ENCODE data around the gene GNAQ. TPM values are rescaled to one million over a fixed set of nuclear protein-coding genes. Genes with fewer than 3 reads are reported as not detected.

The GNAQ gene
- total RNA-seq, 4 donors from 2014 or later: 18.1 to 35.1 (median 24.0) TPM

DNA sequence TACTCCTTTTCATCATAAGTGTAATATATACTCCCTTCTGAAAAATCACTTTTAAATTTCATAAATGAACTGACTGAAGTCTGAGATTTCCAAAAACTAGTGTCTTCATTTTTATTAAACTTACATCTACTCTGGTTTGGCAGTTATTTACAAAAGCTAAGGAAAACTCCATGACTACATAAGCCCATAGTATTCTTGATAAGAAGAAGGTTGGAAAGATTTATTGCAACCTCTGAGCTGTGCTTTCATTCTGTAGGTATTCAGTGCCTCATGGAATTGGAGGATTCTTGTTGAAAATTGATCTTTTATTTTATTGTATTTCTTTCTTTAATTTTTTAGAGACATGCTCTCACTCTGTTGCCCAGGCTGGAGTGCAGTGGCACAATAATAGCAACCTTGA, 41.7 kb downstream of the GNAQ start:
- peaks cover 0 to 32% (median 10%) of the 10 kb centered on the region in 3 donors for H3K4me1 ChIP-seq
- TF ChIP-seq, protein P1, sequence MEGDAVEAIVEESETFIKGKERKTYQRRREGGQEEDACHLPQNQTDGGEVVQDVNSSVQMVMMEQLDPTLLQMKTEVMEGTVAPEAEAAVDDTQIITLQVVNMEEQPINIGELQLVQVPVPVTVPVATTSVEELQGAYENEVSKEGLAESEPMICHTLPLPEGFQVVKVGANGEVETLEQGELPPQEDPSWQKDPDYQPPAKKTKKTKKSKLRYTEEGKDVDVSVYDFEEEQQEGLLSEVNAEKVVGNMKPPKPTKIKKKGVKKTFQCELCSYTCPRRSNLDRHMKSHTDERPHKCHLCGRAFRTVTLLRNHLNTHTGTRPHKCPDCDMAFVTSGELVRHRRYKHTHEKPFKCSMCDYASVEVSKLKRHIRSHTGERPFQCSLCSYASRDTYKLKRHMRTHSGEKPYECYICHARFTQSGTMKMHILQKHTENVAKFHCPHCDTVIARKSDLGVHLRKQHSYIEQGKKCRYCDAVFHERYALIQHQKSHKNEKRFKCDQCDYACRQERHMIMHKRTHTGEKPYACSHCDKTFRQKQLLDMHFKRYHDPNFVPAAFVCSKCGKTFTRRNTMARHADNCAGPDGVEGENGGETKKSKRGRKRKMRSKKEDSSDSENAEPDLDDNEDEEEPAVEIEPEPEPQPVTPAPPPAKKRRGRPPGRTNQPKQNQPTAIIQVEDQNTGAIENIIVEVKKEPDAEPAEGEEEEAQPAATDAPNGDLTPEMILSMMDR (IDR thresholded peaks at IDR 0.05): no peak
- TF ChIP-seq POLR2A (IDR thresholded peaks at IDR 0.05): no peak
- H3K36me3 ChIP-seq: peaks cover 0 to 5% (median 3%) of the 10 kb centered on the region in 3 donors
- intact Hi-C loops (cut with DNase I): no loop called here
- H3K27ac ChIP-seq: no peak overlapping the region
- H3K9me3 ChIP-seq: no peaks in the 10 kb centered on the region
- no peaks in the 10 kb centered on the region for H3K27me3 ChIP-seq
- DNase-seq: no peak
- H3K4me3 ChIP-seq: no peak overlapping the region

DNA sequence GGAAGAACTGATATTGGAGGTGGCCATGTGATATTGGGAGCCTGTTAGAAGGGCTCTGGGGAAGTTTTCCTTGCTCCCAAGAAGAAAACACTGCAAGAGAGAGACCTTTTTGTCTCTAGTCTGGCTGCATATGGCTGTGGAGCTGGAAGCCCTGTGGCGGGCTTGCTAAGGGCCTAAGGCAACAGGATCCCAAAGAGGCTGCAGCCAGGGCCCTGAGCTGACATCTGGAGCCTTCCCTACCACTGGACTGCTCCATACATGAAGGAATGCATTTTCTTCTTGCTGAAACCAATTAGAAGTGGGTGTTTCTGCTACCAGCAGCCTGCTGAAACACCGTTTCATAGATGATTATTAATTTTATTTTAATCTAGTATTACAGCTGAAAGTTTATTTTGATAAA, 42.2 kb downstream of the GNAQ start:
- H3K27ac ChIP-seq: no peak overlapping the region
- TF ChIP-seq, protein P1 (IDR thresholded peaks at IDR 0.05): no peak
- no peak for TF ChIP-seq POLR2A (IDR thresholded peaks at IDR 0.05)
- H3K27me3 ChIP-seq: no peaks in the 10 kb centered on the region
- no peak overlapping the region for H3K4me3 ChIP-seq
- 84 to 91% methylated on average over 2 of the region's 2 CpGs for WGBS, 2 donors
- DNase-seq: no peak
- intact Hi-C loops (cut with DNase I): no loop called here
- peaks cover 0 to 32% (median 10%) of the 10 kb centered on the region in 3 donors for H3K4me1 ChIP-seq
- H3K9me3 ChIP-seq: no peaks in the 10 kb centered on the region
- H3K36me3 ChIP-seq: peaks cover 0 to 5% (median 3%) of the 10 kb centered on the region in 3 donors

DNA sequence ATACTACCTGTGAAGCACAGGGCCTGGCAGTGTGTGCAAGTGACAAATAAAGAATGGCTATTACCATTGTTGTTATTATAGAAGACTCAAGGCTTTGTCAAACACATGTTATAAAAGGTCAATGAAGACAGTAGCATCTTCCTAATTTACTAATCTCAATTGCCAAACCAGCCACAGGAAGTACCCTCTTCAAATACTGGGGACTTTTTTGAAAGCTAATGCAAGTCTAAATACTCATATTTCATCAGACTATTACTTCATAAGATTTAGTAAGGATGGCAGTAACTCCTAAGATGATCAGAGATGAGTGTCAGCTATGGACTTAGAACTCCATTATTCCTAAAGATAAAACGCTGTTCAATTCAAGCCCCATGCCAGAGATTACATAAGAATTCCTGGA, 43.0 kb downstream of the GNAQ start:
- intact Hi-C loops (cut with DNase I): no loop called here
- WGBS, 2 donors: 30 to 44% methylated on average over 1 of the region's 1 CpG
- DNase-seq: no peak
- peaks cover 0 to 33% (median 10%) of the 10 kb centered on the region in 3 donors for H3K4me1 ChIP-seq
- no peaks in the 10 kb centered on the region for H3K9me3 ChIP-seq
- no peak for TF ChIP-seq POLR2A (IDR thresholded peaks at IDR 0.05)
- TF ChIP-seq, protein P1 (IDR thresholded peaks at IDR 0.05): no peak
- H3K36me3 ChIP-seq: peaks cover 0 to 5% (median 3%) of the 10 kb centered on the region in 3 donors
- H3K27me3 ChIP-seq: no peaks in the 10 kb centered on the region
- H3K27ac ChIP-seq: no peak overlapping the region
- H3K4me3 ChIP-seq: no peak overlapping the region

- Histone ChIP-seq H3K9me3 (no peaks in the 10 kb centered on the region), H3K36me3 (peaks cover 0 to 5% (median 3%) of the 10 kb centered on the region in 3 donors), H3K4me3 (no peak overlapping the region), H3K27me3 (no peaks in the 10 kb centered on the region), H3K27ac (no peak overlapping the region), H3K4me1 (peaks cover 0 to 39% (median 10%) of the 10 kb centered on the region in 3 donors)
- TF ChIP-seq POLR2A (IDR thresholded peaks at IDR 0.05): no peak
- TF ChIP-seq, protein P1 (IDR thresholded peaks at IDR 0.05): no peak
- no peak for DNase-seq
- 80 to 84% methylated on average over 5 of the region's 5 CpGs for WGBS, 2 donors
- intact Hi-C loops (cut with DNase I): no loop called here
Observed at GRCh38 chr9:77987880-77988525, 43.6 kb downstream of the GNAQ start.

DNA sequence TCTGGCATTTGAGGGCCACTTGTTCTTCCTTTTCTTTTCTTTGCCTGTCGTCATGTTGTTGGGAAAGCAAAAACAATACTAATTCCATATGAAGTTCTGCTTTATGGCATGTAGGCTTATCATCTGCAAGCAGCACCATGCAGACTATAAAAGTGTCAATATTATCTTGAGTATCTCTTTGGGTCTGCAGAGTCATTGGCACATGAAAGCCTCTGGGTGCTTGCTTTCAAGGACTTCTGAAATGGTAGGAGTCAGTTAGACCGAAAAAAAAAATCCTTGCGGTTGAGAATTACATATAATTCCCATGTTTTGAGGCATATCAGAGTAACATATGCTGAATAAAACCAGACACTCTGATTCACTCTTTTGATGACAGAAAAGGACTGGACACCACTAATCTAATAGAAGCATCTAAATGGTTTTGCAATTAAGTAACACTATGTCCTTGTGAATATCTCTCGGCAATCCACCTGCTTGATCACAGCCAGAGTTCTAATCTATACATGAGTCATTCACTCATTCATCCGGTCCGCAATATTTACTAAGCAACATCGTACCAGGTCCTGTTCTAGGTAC, 44.4 kb downstream of the GNAQ start:
- no peak for TF ChIP-seq POLR2A (IDR thresholded peaks at IDR 0.05)
- TF ChIP-seq, protein P1 (IDR thresholded peaks at IDR 0.05): no peak
- no peak for DNase-seq
- Histone ChIP-seq H3K36me3 (peaks cover 0 to 5% (median 3%) of the 10 kb centered on the region in 3 donors), H3K4me3 (no peak overlapping the region), H3K27me3 (no peaks in the 10 kb centered on the region), H3K4me1 (peaks cover under 1 to 48% (median 14%) of the 10 kb centered on the region in 3 donors), H3K27ac (no peak overlapping the region), H3K9me3 (no peaks in the 10 kb centered on the region)
- WGBS, 2 donors: 76 to 88% methylated on average over 7 of the region's 7 CpGs
- intact Hi-C loops (cut with DNase I): no loop called here
